Esophagus muscularis mucosa (tissue), 4 donors: ENCODE data around the gene WDR49. TPM values are rescaled to one million over a fixed set of nuclear protein-coding genes. Genes with fewer than 3 reads are reported as not detected.

Experiments used
- DNase-seq: peaks from one replicate; pipeline ENCODE4 v3.0.0-alpha.2; 2017; ENCODE audit errors: extremely low spot score
- H3K27ac ChIP-seq, 4 donors: fragments of 200-600 bp; sonication (generic); replicated peaks in 1 of 4; 1 replicate in 3 of 4; 2 replicates in 1 of 4; pipeline ENCODE4 v1.5.1; 2016 to 2019; ENCODE audit warnings: mild to moderate bottlenecking in 1 of 4
- H3K27me3 ChIP-seq, 4 donors: fragments of 200-600 bp; sonication (generic); one replicate each; pipeline versions ENCODE4 v1.5.1 to v1.6.0; 2016 to 2019
- H3K36me3 ChIP-seq, 4 donors: fragments of 200-600 bp; sonication (generic); one replicate each; pipeline ENCODE4 v1.5.1; 2016 to 2019
- H3K4me1 ChIP-seq, 4 donors: fragments of 200-600 bp; sonication (generic); one replicate each; pipeline ENCODE4 v1.5.1; 2016 to 2019
- H3K4me3 ChIP-seq, 4 donors: fragments of 200-600 bp; sonication (generic); 1 replicate in 2 of 4; 2 replicates in 2 of 4; pipeline ENCODE4 v1.5.1; 2016 to 2019; ENCODE audit warnings: mild to moderate bottlenecking in 4 of 4, moderate library complexity in 1 of 4
- H3K9me3 ChIP-seq, 4 donors: fragments of 200-600 bp; sonication (generic); 1 replicate in 3 of 4; 2 replicates in 1 of 4; pipeline ENCODE4 v1.5.1; 2016 to 2019
- CTCF ChIP-seq, 3 experiments: fragments of 200-600 bp in 2 of 3; fragments of 450-650 bp in 1 of 3; sonication (generic) in 2 of 3; IDR thresholded peaks; one replicate each; pipeline ENCODE4 v1.5.1; 2017 to 2019; ENCODE audit warnings: antibody characterized with exemption in 3 of 3, mild to moderate bottlenecking in 2 of 3, moderate library complexity in 1 of 3
- EP300 ChIP-seq: sonication (generic); formaldehyde crosslinking; IDR thresholded peaks from one replicate; pipeline ENCODE4 v1.6.1; 2017; ENCODE audit warnings: antibody characterized with exemption
- POLR2A ChIP-seq: fragments of 450-650 bp; IDR thresholded peaks from one replicate; pipeline ENCODE4 v1.6.1; 2017; ENCODE audit warnings: antibody characterized with exemption, moderate library complexity, mild to moderate bottlenecking, low read depth
- POLR2AphosphoS5 ChIP-seq, 2 donors: sonication (generic); formaldehyde crosslinking; IDR thresholded peaks; one replicate each; pipeline ENCODE4 v1.6.1; 2017; ENCODE audit warnings: antibody characterized with exemption in 2 of 2
- WGBS: methylation state at CpG from one replicate; pipeline ENCODE4 v1.1.5; 2018; 5-methylcytosine and 5-hydroxymethylcytosine counted together
- intact Hi-C: fragments of 100-400 bp; cut with DNase I; formaldehyde crosslinking; loops from one replicate; pipeline ENCODE4 v1.15.1; 2023
- total RNA-seq, 4 donors: library from RNA; depleted of rRNA; stranded (reverse); fragments of >200 nt; gene quantifications; one replicate each; pipeline versions ENCODE4 v1.1.0 to v1.2.1, GENCODE V29; 2016

WDR49 gene
- total RNA-seq, 4 donors from 2014 or later, result 2.9 to 9.9 (median 7.2) TPM

GRCh38 chr3:167491621-167492020 lies 162.1 kb downstream of the WDR49 start:
- TF ChIP-seq POLR2A (no peak), POLR2AphosphoS5 (IDR thresholded peaks at IDR 0.05) (no peak), CTCF (IDR thresholded peaks at IDR 0.05) (no peak), EP300 (no peak)
- H3K9me3 ChIP-seq, result no peaks in the 10 kb centered on the region
- no peak overlapping the region for H3K27ac ChIP-seq
- peaks cover 0 to 6% (median 2%) of the 10 kb centered on the region in 4 donors for H3K4me1 ChIP-seq
- no peaks in the 10 kb centered on the region for H3K27me3 ChIP-seq
- no peaks in the 10 kb centered on the region for H3K36me3 ChIP-seq
- no peak overlapping the region for H3K4me3 ChIP-seq
- DNase-seq, result no peak
- intact Hi-C loops, result no loop called here

DNA sequence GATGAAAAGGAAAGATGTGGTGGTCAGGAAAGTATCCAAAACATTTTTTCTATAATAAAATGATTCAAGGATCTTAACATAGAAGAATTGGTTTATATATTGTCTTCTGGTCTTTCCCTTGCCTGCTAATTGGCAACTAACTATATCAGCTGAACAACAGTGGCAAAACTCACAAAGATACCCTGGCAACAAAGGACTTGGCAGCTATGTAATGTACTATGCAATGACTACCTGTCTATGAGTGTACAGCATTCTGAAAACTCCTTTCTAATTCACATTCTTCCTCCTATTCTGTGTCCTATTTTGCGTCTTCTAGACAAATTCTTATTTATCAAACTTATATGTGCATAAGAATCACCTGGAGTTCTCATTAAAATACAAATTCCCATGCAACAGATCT lies 164.2 kb downstream of the WDR49 start:
- no peak for TF ChIP-seq CTCF (IDR thresholded peaks at IDR 0.05)
- no peak for TF ChIP-seq EP300
- no peak for TF ChIP-seq POLR2A
- TF ChIP-seq POLR2AphosphoS5 (IDR thresholded peaks at IDR 0.05), result no peak
- no peak overlapping the region for H3K4me3 ChIP-seq
- H3K36me3 ChIP-seq, result no peaks in the 10 kb centered on the region
- no peak for DNase-seq
- intact Hi-C loops, result no loop called here
- no peak overlapping the region for H3K27ac ChIP-seq
- peaks cover 0 to 5% (median under 1%) of the 10 kb centered on the region in 4 donors for H3K4me1 ChIP-seq
- no peaks in the 10 kb centered on the region for H3K27me3 ChIP-seq
- H3K9me3 ChIP-seq, result no peaks in the 10 kb centered on the region
- WGBS, result 68% methylated on average over 1 of the region's 1 CpG

- TF ChIP-seq POLR2AphosphoS5 (IDR thresholded peaks at IDR 0.05) (no peak), EP300 (no peak), POLR2A (no peak), CTCF (IDR thresholded peaks at IDR 0.05) (no peak)
- no peak overlapping the region for H3K4me3 ChIP-seq
- no peaks in the 10 kb centered on the region for H3K4me1 ChIP-seq
- no peaks in the 10 kb centered on the region for H3K27me3 ChIP-seq
- WGBS, result 52% methylated on average over 3 of the region's 3 CpGs
- H3K9me3 ChIP-seq, result no peaks in the 10 kb centered on the region
- no peak for DNase-seq
- H3K27ac ChIP-seq, result no peak overlapping the region
- no peaks in the 10 kb centered on the region for H3K36me3 ChIP-seq
- intact Hi-C loops, result no loop called here
These were observed 166.2 kb downstream of the WDR49 start for GRCh38 chr3:167487556-167487955.

DNA sequence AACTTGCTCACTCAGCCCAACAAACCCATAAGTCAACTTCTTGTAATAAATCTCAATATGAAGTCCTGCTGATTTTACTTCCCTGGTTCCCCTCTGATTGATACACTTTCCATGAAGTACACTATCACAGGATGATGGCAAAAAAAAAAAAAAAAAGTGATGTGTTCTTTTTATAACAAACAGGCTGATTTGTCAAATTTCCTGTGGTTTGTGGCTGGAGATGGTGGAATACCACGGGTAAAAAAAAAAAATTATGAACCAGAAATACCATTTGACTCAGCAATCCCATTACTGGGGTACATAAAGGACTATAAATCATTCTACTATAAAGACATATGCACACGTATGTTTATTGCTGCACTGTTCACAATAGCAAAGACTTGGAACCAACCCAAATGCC lies 169.2 kb downstream of the WDR49 start:
- no peak overlapping the region for H3K27ac ChIP-seq
- WGBS, result 62% methylated on average over 2 of the region's 2 CpGs
- intact Hi-C loops, result no loop called here
- no peaks in the 10 kb centered on the region for H3K9me3 ChIP-seq
- no peak overlapping the region for H3K4me3 ChIP-seq
- no peak for TF ChIP-seq CTCF (IDR thresholded peaks at IDR 0.05)
- no peak for DNase-seq
- H3K27me3 ChIP-seq, result no peaks in the 10 kb centered on the region
- H3K36me3 ChIP-seq, result no peaks in the 10 kb centered on the region
- H3K4me1 ChIP-seq, result no peaks in the 10 kb centered on the region

DNA sequence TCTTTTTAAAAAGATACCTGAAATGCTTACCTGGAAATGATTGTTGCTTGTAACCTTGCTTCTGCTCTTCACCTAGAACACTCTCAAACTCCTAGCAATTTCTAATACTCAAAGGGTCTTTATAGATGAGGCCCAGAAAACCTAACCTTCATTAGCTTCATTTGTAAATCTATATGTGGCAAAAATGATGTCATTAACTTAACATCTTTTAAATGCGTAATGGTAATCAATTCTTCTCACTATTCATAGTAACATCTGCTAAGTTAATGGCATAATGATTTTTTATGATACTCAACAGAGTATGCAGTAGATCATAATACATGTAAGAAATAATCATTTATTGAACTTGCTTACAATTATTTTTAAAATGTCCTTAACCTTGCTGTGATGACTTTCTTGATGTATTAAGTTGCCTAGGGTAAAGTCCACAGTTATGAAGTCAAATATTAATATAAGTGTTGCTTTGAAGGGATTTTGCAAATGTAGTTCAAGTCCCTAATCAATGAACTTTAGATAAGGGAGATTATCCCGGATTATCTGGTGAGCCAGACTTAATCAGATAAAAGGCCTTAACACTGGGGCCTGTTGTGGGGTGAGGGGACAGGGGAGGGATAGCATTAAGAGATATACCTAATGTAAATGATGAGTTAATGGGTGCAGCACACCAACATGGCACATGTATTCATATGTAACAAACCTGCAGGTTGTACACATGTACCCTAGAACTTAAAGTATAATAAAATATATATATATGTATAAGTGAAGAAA lies 169.8 kb downstream of the WDR49 start:
- TF ChIP-seq POLR2AphosphoS5 (IDR thresholded peaks at IDR 0.05) (no peak), POLR2A (no peak), EP300 (no peak), CTCF (IDR thresholded peaks at IDR 0.05) (no peak)
- Histone ChIP-seq H3K27ac (no peak overlapping the region), H3K36me3 (no peaks in the 10 kb centered on the region), H3K27me3 (no peaks in the 10 kb centered on the region), H3K9me3 (no peaks in the 10 kb centered on the region), H3K4me3 (no peak overlapping the region), H3K4me1 (no peaks in the 10 kb centered on the region)
- intact Hi-C loops, result no loop called here
- no peak for DNase-seq
- 95% methylated on average over 2 of the region's 2 CpGs for WGBS
